WTC11 (cell line): ENCODE data around the gene TSSC4. TPM values are rescaled to one million over a fixed set of nuclear protein-coding genes. Genes with fewer than 3 reads are reported as not detected.

ENCODE experiments used
- ATAC-seq: fragments of 200-7000 bp; cut with Tn5 transposase; 2 replicates; pipeline ENCODE4 v1.10.0; 2021; ENCODE audit warnings: mild to moderate bottlenecking, moderate library complexity
- CTCF ChIA-PET: fragments of 300-600 bp; sonication (Branson Sonifier 250); formaldehyde crosslinking; loops from one replicate; lab custom pipeline; 2021; ENCODE audit warnings: antibody characterized with exemption; lab: Charles Lee
- POLR2A ChIA-PET: fragments of 350-600 bp; sonication (Branson Sonifier 250); formaldehyde crosslinking; loops from one replicate; lab custom pipeline; 2021; ENCODE audit warnings: antibody characterized with exemption; lab: Charles Lee
- DNase-seq: peaks from one replicate; pipeline ENCODE4 v3.0.0; 2021; ENCODE audit warnings: low spot score
- H3K27ac Mint-ChIP-seq: 2 replicates; pipeline ENCODE4 v1.8.0; 2021; ENCODE audit warnings: mixed read lengths
- H3K27me3 Mint-ChIP-seq: 2 replicates; pipeline ENCODE4 v1.8.0; 2021; ENCODE audit warnings: low read depth, mild to moderate bottlenecking, moderate library complexity, mixed read lengths
- H3K36me3 Mint-ChIP-seq: 2 replicates; pipeline ENCODE4 v1.8.0; 2021; ENCODE audit warnings: mixed read lengths
- H3K4me1 Mint-ChIP-seq: 2 replicates; pipeline ENCODE4 v1.8.0; 2022; ENCODE audit warnings: mixed read lengths
- H3K4me3 Mint-ChIP-seq: 2 replicates; pipeline ENCODE4 v1.8.0; 2021; ENCODE audit warnings: mild to moderate bottlenecking, moderate library complexity, mixed read lengths
- H3K9me3 Mint-ChIP-seq: 2 replicates; pipeline ENCODE4 v1.8.0; 2021; ENCODE audit warnings: mixed read lengths
- ATF2 ChIP-seq: sonication (generic); formaldehyde crosslinking; IDR thresholded peaks from 2 replicates; pipeline ENCODE4 v1.8.1; 2022; ENCODE audit warnings: low read depth, missing genetic modification reagents, borderline replicate concordance
- ATF6 ChIP-seq: sonication (generic); formaldehyde crosslinking; IDR thresholded peaks from 2 replicates; pipeline ENCODE4 v1.8.1; 2023; ENCODE audit warnings: mild to moderate bottlenecking, missing genetic modification reagents
- JAZF1 ChIP-seq: fragments of 250-450 bp; sonication (Bioruptor Pico); IDR thresholded peaks from 2 replicates; pipeline ENCODE4 v1.9.0; 2021; ENCODE audit warnings: moderate library complexity, mild to moderate bottlenecking, inconsistent platforms
- OVOL2 ChIP-seq: fragments of 250-450 bp; sonication (Bioruptor Pico); IDR thresholded peaks from 2 replicates; pipeline ENCODE4 v1.9.0; 2021; ENCODE audit warnings: mild to moderate bottlenecking, borderline replicate concordance
- RORB ChIP-seq: fragments of 250-450 bp; sonication (Bioruptor Pico); IDR thresholded peaks from 2 replicates; pipeline ENCODE4 v1.9.0; 2021; ENCODE audit warnings: mild to moderate bottlenecking
- STAT6 ChIP-seq: sonication (generic); formaldehyde crosslinking; conservative IDR thresholded peaks from 2 replicates; pipeline ENCODE4 v1.8.1; 2023; ENCODE audit warnings: mild to moderate bottlenecking, low read depth, missing genetic modification reagents, moderate library complexity
- USF2 ChIP-seq: sonication (generic); formaldehyde crosslinking; IDR thresholded peaks from 2 replicates; pipeline ENCODE4 v1.8.1; 2023; ENCODE audit warnings: mild to moderate bottlenecking, missing genetic modification reagents, moderate library complexity
- ZBTB43 ChIP-seq: sonication (generic); formaldehyde crosslinking; IDR thresholded peaks from 2 replicates; pipeline ENCODE4 v1.8.1; 2023; ENCODE audit warnings: mild to moderate bottlenecking, missing genetic modification reagents
- ZNF263 ChIP-seq: sonication (generic); formaldehyde crosslinking; IDR thresholded peaks from 2 replicates; pipeline ENCODE4 v1.8.1; 2022; ENCODE audit warnings: low read depth, mild to moderate bottlenecking, moderate library complexity, missing genetic modification reagents
- ZNF281 ChIP-seq: sonication (generic); formaldehyde crosslinking; IDR thresholded peaks from 2 replicates; pipeline ENCODE4 v1.8.0; 2023; ENCODE audit warnings: mild to moderate bottlenecking, missing genetic modification reagents
- total RNA-seq: library from RNA; stranded (reverse); gene quantifications from 3 replicates; pipeline ENCODE4 v1.2.3, GENCODE V29; 2021

TSSC4 gene
- total RNA-seq, 1 experiment from 2014 or later = 41.4 TPM

GRCh38 chr11:2369896-2370295, 30.7 kb upstream of the TSSC4 start:
- no peak overlapping the region for H3K4me3 Mint-ChIP-seq
- peaks cover 4% of the 10 kb centered on the region; the same call in 1 of the 2 replicates for H3K9me3 Mint-ChIP-seq

GRCh38 chr11:2374456-2375201, 25.9 kb upstream of the TSSC4 start:
- TF ChIP-seq ATF6 (CRISPR knock-in tag) = no peak
- TF ChIP-seq ZBTB43 (CRISPR knock-in tag) = no peak
- no peak for TF ChIP-seq STAT6 (CRISPR knock-in tag)
- TF ChIP-seq ZNF281 = no peak
- TF ChIP-seq USF2 = no peak
- no peak for TF ChIP-seq ZNF263 (CRISPR knock-in tag)
- no peak for TF ChIP-seq OVOL2 (CRISPR knock-in tag)
- TF ChIP-seq RORB (CRISPR knock-in tag) = no peak
- H3K4me3 Mint-ChIP-seq = no peak overlapping the region
- CTCF ChIA-PET = no interaction called here

More at GRCh38 chr11:2369896-2370295, 30.7 kb upstream of the TSSC4 start:
- TF ChIP-seq ATF2 (CRISPR knock-in tag) (no peak), JAZF1 (CRISPR knock-in tag) (no peak), STAT6 (CRISPR knock-in tag) (no peak)
- TF ChIP-seq, all 79 proteins: peak for 0
- DNase-seq (no peak), ATAC-seq (no peak)
- no peaks in the 10 kb centered on the region for H3K4me1 Mint-ChIP-seq
- H3K36me3 Mint-ChIP-seq = no peaks in the 10 kb centered on the region
- H3K27ac Mint-ChIP-seq = no peak overlapping the region
- POLR2A ChIA-PET = no interaction called here
- CTCF ChIA-PET = interaction anchor here (0.8 kb wide), 1 partner anchor 65 kb away, joined by 3 read pairs; no protein-coding TSS in a partner anchor
- H3K27me3 Mint-ChIP-seq = peaks cover 4% of the 10 kb centered on the region

More at GRCh38 chr11:2374456-2375201, 25.9 kb upstream of the TSSC4 start:
- POLR2A ChIA-PET = no interaction called here
- Mint-ChIP-seq H3K36me3 (peaks cover 3% of the 10 kb centered on the region; the same call in 1 of the 2 replicates), H3K9me3 (peaks cover 4% of the 10 kb centered on the region; the same call in 1 of the 2 replicates), H3K27me3 (peaks cover 10% of the 10 kb centered on the region), H3K4me1 (peaks cover 12% of the 10 kb centered on the region), H3K27ac (no peak overlapping the region)
- ATAC-seq (no peak), DNase-seq (no peak)
